ENCODE data around the gene SPATA13.

DNA sequence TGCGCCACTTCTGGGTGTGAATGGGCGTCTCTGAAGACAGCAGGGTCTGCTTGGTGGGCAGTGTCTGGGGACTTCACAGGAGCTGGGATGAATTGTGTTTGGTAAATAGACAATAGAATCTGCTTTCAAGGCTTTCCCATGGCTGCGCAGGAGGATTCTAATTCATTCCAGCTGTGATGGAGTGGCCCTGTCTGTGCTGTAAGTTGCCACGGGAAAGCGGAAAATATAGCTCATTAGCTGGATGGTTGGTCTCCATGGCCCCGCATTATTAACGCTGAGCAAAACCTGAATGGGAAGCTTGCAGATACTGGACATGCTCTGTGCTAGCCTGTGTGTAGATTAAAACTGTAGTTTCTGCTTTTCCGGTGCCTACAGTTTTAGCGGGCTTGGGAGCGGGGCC lies 133.2 kb downstream of the SPATA13 start:
- TF ChIP-seq, protein P1, sequence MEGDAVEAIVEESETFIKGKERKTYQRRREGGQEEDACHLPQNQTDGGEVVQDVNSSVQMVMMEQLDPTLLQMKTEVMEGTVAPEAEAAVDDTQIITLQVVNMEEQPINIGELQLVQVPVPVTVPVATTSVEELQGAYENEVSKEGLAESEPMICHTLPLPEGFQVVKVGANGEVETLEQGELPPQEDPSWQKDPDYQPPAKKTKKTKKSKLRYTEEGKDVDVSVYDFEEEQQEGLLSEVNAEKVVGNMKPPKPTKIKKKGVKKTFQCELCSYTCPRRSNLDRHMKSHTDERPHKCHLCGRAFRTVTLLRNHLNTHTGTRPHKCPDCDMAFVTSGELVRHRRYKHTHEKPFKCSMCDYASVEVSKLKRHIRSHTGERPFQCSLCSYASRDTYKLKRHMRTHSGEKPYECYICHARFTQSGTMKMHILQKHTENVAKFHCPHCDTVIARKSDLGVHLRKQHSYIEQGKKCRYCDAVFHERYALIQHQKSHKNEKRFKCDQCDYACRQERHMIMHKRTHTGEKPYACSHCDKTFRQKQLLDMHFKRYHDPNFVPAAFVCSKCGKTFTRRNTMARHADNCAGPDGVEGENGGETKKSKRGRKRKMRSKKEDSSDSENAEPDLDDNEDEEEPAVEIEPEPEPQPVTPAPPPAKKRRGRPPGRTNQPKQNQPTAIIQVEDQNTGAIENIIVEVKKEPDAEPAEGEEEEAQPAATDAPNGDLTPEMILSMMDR (IDR thresholded peaks at IDR 0.05; ENCODE audit: insufficient read depth, low read length, poor library complexity, severe bottlenecking): no peak
- no peak for TF ChIP-seq EZH2phosphoT487 (conservative IDR thresholded peaks at IDR 0.05; ENCODE audit: low read length)
